ENCODE data around the gene COBL. TPM values are rescaled to one million over a fixed set of nuclear protein-coding genes. Genes with fewer than 3 reads are reported as not detected.

COBL gene
- total and polyA plus RNA-seq, 12 donors = 15.5 to 109 (median 87.8) TPM

- Histone ChIP-seq H3K27me3 (no peaks in the 10 kb centered on the region), H3K4me1 (peaks cover 0 to 18% (median 6%) of the 10 kb centered on the region in 9 donors), H3K27ac (no peak overlapping the region), H3K36me3 (no peaks in the 10 kb centered on the region), H3K4me3 (no peak overlapping the region), H3K9me3 (no peaks in the 10 kb centered on the region)
- DNase-seq (no peak), ATAC-seq (no peak)
- WGBS, 2 donors = 78 to 84% methylated on average over 3 of the region's 3 CpGs
- intact Hi-C loops (cut with DNase I) = loop anchor here in 2 of 10 donors (10.0 kb wide), 1 partner anchor 55 kb away; no protein-coding TSS in a partner anchor
- TF ChIP-seq CTCF (IDR thresholded peaks at IDR 0.05) = no peak
Measured at GRCh38 chr7:51239691-51240090, 76.9 kb downstream of the COBL start.

- Histone ChIP-seq H3K9me3 (no peaks in the 10 kb centered on the region), H3K36me3 (no peaks in the 10 kb centered on the region), H3K4me3 (no peak overlapping the region), H3K27me3 (no peaks in the 10 kb centered on the region), H3K4me1 (peaks cover 0 to 24% (median 6%) of the 10 kb centered on the region in 9 donors), H3K27ac (no peak overlapping the region)
- 39 to 42% methylated on average over 4 of the region's 4 CpGs for WGBS, 2 donors
- intact Hi-C loops (cut with DNase I) = loop anchor here in 1 of 10 donors (10.0 kb wide), 1 partner anchor 54 kb away; no protein-coding TSS in a partner anchor
- ATAC-seq (no peak), DNase-seq (no peak)
- no peak for TF ChIP-seq CTCF (IDR thresholded peaks at IDR 0.05)
Measured at GRCh38 chr7:51238981-51239495, 77.6 kb downstream of the COBL start.

GRCh38 chr7:51237446-51238133 lies 79.0 kb downstream of the COBL start:
- DNase-seq = no peak
- H3K27me3 ChIP-seq = no peaks in the 10 kb centered on the region
- H3K27ac ChIP-seq = no peak overlapping the region
- ATAC-seq = no peak
- H3K4me3 ChIP-seq = no peak overlapping the region
- TF ChIP-seq CTCF (IDR thresholded peaks at IDR 0.05) = no peak
- 80 to 91% methylated on average over 9 of the region's 9 CpGs for WGBS, 2 donors
- no peaks in the 10 kb centered on the region for H3K36me3 ChIP-seq
- H3K4me1 ChIP-seq = peaks cover 0 to 31% (median 6%) of the 10 kb centered on the region in 9 donors
- intact Hi-C loops (cut with DNase I) = loop anchor here in 1 of 10 donors (10.0 kb wide), 1 partner anchor 53 kb away; no protein-coding TSS in a partner anchor
- no peaks in the 10 kb centered on the region for H3K9me3 ChIP-seq

- WGBS, 2 donors = 73 to 77% methylated on average over 8 of the region's 8 CpGs
- Histone ChIP-seq H3K4me1 (peaks cover 0 to 31% (median 6%) of the 10 kb centered on the region in 9 donors), H3K9me3 (no peaks in the 10 kb centered on the region), H3K27me3 (no peaks in the 10 kb centered on the region), H3K27ac (no peak overlapping the region), H3K36me3 (no peaks in the 10 kb centered on the region), H3K4me3 (no peak overlapping the region)
- no peak for ATAC-seq
- no peak for TF ChIP-seq CTCF (IDR thresholded peaks at IDR 0.05)
- intact Hi-C loops (cut with DNase I) = loop anchor here in 1 of 10 donors (10.0 kb wide), 1 partner anchor 52 kb away; no protein-coding TSS in a partner anchor
- DNase-seq = no peak
Measured at GRCh38 chr7:51236470-51237132, 80.0 kb downstream of the COBL start.

All from heart right ventricle (tissue), 16 donors.